Upper lobe of right lung (tissue), 1 donor: ENCODE measurements around the gene PLA2G3. TPM values are rescaled to one million over a fixed set of nuclear protein-coding genes. Genes with fewer than 3 reads are reported as not detected.
"Not testable (repeated sequence)": the region's sequence is repeated elsewhere in the genome, so short reads cannot be mapped to it uniquely, and the experiment has no call there.

Experiments
- ATAC-seq: fragments of 200-7000 bp; cut with Tn5 transposase; one replicate; pipeline ENCODE4 v1.9.1; 2020; ENCODE audit warnings: mild to moderate bottlenecking, moderate library complexity
- DNase-seq: peaks from one replicate; pipeline ENCODE4 v3.0.0-alpha.2; 2020
- H3K27ac ChIP-seq: fragments of 200-600 bp; one replicate; pipeline ENCODE4 v1.8.0; 2022
- H3K27me3 ChIP-seq: fragments of 200-600 bp; one replicate; pipeline ENCODE4 v1.8.0; 2022; ENCODE audit warnings: mild to moderate bottlenecking
- H3K36me3 ChIP-seq: fragments of 200-600 bp; one replicate; pipeline ENCODE4 v1.8.0; 2022
- H3K4me1 ChIP-seq: fragments of 200-600 bp; one replicate; pipeline ENCODE4 v1.8.0; 2022
- H3K4me3 ChIP-seq: fragments of 200-600 bp; one replicate; pipeline ENCODE4 v1.8.0; 2022; ENCODE audit warnings: mild to moderate bottlenecking
- H3K9me3 ChIP-seq: fragments of 200-600 bp; one replicate; pipeline ENCODE4 v1.8.0; 2022
- intact Hi-C: fragments of 100-400 bp; cut with DNase I; formaldehyde crosslinking; loops from one replicate; pipeline ENCODE4 v1.11.0; 2022
- total RNA-seq: library from RNA; stranded (reverse); fragmentation: NEBNext Ultra II Directional; extraction: Animal tissue kit (Norgen Biotek cat#: 25700); gene quantifications from one replicate; pipeline ENCODE4 v1.2.1, GENCODE V29; 2021
- TF ChIP-seq, protein P1 (sequence below): fragments of 200-600 bp; IDR thresholded peaks from one replicate; pipeline ENCODE4 v1.8.0; 2022; ENCODE audit warnings: antibody characterized with exemption
- donor health status: DM: no; HTN: yes; CAD: no; lungs with severe emphysema.

The PLA2G3 gene
- total RNA-seq, 1 donor from 2014 or later, result 6.9 TPM

DNA sequence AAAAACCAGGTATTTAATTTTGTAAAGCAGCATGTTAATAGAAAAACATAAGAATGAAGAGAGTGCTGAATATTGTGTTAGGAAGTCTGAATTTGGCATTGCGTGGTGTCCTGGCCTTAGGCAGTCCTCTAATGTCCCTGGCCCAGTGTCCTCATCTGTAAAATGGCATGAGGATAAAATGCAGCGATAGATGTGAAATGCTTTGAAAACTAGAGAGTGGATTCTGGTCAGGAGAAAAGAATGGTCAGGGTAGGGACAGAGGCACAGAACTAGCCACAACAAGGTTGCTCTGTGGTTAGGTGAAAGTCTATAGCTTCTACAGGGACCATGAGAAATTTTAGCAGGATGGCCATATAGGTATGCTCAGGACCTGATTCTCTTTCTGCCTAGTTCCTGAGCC is 38.6 kb upstream of the PLA2G3 start:
- Histone ChIP-seq H3K4me1 (peaks cover 3% of the 10 kb centered on the region), H3K4me3 (no peak overlapping the region), H3K36me3 (peaks cover 30% of the 10 kb centered on the region), H3K27me3 (no peaks in the 10 kb centered on the region), H3K27ac (no peak overlapping the region), H3K9me3 (no peaks in the 10 kb centered on the region)
- ATAC-seq (no peak), DNase-seq (no peak)
- intact Hi-C loops, result no loop called here
- TF ChIP-seq, protein P1, sequence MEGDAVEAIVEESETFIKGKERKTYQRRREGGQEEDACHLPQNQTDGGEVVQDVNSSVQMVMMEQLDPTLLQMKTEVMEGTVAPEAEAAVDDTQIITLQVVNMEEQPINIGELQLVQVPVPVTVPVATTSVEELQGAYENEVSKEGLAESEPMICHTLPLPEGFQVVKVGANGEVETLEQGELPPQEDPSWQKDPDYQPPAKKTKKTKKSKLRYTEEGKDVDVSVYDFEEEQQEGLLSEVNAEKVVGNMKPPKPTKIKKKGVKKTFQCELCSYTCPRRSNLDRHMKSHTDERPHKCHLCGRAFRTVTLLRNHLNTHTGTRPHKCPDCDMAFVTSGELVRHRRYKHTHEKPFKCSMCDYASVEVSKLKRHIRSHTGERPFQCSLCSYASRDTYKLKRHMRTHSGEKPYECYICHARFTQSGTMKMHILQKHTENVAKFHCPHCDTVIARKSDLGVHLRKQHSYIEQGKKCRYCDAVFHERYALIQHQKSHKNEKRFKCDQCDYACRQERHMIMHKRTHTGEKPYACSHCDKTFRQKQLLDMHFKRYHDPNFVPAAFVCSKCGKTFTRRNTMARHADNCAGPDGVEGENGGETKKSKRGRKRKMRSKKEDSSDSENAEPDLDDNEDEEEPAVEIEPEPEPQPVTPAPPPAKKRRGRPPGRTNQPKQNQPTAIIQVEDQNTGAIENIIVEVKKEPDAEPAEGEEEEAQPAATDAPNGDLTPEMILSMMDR, result no peak

DNA sequence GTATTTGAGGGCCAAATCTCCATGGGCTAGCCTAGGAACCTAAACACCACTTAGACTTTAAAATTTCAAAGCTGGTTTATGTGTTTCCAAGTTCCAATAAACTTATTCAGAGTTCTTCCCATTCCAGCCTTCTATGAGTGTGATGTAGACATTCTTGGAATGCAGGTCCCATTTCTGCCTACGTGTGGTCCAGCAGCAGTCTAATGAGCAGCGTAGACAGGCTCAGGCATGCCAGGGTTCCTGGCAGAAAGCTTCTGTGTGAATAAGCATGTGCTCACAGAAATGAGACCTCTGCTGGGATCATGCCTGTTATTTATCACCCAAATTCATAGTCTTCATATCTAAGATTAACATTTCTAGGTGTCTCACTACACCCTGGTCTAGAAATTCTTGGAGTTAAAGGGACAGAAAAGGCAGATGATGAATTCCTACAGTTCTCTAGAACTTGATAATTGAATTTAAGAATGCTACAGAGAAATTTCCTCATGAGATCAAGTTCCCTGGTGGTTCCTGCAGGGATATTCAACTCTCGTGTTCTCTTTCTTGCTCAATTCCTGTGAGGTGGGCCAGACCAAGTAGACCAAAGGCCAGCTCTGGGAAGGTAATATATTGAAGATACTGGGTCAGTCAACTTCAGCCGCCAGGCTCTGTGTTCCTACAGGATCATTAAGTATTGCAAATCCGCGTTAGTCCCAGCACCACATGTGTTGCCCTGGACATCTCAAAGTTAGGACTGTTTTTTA is 37.3 kb upstream of the PLA2G3 start:
- TF ChIP-seq, protein P1, result no peak
- H3K27me3 ChIP-seq, result no peaks in the 10 kb centered on the region
- peaks cover 13% of the 10 kb centered on the region for H3K4me1 ChIP-seq
- DNase-seq (no peak), ATAC-seq (peak; percentile 78)
- peaks cover 25% of the 10 kb centered on the region for H3K36me3 ChIP-seq
- H3K9me3 ChIP-seq, result no peaks in the 10 kb centered on the region
- no peak overlapping the region for H3K27ac ChIP-seq
- no peak overlapping the region for H3K4me3 ChIP-seq
- intact Hi-C loops, result no loop called here

DNA sequence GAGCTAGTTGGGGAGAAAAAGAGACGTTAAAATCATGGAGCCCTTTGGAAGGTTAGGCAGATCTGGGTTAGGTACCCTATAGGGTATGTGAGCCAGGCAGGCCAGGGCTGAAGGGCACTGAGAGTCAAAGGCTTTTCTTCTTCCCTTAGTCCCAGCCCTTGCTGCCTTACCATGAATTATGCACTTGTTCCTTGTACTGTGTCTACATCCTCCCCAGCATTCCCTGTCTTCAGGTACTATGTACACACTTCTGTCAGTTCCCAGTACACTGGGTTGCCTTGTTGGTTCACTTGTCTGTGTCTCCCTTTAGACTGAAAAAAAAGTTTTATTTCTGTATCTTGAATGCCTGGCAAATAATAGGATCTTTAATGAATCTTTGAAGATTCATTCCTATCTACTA is 36.6 kb upstream of the PLA2G3 start:
- Histone ChIP-seq H3K27ac (no peak overlapping the region), H3K36me3 (peaks cover 21% of the 10 kb centered on the region), H3K27me3 (no peaks in the 10 kb centered on the region), H3K4me3 (no peak overlapping the region), H3K4me1 (peaks cover 19% of the 10 kb centered on the region), H3K9me3 (no peaks in the 10 kb centered on the region)
- peak; percentile 29 for ATAC-seq
- TF ChIP-seq, protein P1, result no peak
- DNase-seq, result no peak
- intact Hi-C loops, result no loop called here

DNA sequence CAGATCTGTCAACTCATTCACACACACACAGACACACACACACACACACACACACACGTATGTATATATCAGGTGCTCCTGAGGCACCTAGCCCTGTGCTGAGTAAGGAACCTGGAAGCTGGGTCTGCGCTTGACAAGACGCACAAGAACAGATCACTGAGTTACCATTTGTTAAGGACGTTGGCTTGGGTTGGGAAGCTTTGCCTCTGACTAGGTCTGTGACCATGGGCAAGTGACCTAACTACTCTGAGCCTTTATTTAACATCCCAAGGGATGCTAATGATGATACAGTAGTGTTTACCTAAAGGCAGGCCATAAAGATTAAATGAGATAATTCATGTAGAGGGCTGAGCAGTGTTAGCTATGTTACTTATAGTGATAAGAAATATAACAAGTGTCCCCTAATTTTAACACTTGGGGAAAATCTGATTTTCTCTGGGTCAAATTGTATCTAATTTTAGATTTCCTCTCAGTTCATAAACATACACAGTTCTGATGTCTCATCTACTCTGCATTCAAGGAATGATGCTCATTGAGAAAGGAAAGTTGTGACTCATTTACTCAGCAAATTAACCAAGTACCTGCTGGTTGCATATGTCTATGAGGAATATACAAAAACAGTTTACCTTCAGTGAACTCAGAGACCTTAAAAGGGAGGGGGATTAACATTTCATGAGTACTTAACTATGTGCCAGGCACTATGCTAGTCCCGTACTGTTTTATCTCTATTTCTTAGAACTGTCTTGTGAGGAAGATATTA is 33.3 kb upstream of the PLA2G3 start:
- intact Hi-C loops, result no loop called here
- Histone ChIP-seq H3K9me3 (no peaks in the 10 kb centered on the region), H3K27ac (no peak overlapping the region), H3K27me3 (no peaks in the 10 kb centered on the region), H3K4me3 (no peak overlapping the region), H3K4me1 (peaks cover 27% of the 10 kb centered on the region), H3K36me3 (peaks cover 20% of the 10 kb centered on the region)
- DNase-seq (no peak), ATAC-seq (no peak)
- TF ChIP-seq, protein P1, result no peak

DNA sequence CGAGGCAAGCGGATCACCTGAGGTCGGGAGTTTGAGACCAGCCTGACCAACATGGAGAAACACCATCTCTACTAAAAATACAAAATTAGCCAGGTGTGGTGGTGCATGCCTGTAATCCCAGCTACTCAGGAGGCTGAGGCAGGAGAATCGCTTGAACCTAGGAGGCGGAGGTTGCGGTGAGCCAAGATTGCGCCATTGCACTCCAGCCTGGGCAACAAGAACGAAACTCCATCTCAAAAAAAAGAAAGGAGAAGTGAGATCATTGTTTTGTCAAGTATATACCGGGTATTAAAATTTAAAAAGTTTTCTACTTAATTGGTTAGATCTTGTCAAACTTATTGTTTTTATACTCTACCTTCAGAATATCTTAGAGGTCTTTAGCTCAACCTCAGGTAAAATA is 31.4 kb upstream of the PLA2G3 start:
- H3K27ac ChIP-seq, intact Hi-C loops: not testable (repeated sequence)
- H3K4me1 ChIP-seq, result peaks cover 33% of the 10 kb centered on the region

DNA sequence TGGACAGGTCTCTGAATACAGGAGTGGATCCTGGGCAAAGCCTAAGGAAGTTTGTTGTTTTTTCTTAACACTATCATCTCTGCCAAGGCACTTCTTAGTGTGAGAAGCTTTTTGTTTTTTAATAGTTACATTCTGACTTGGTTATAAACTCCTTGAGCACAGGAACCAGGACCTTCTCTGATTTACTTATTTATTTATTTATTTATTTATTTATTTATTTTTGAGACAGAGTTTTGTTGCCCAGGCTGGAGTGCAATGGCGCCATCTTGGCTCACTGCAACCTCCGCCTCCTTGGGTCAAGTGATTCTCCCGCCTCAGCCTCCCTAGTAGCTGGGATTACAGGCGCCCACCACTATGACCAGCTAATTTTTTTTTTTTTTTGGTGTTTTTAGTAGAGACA is 30.7 kb upstream of the PLA2G3 start:
- no peak for DNase-seq
- Histone ChIP-seq H3K4me3 (no peak overlapping the region), H3K9me3 (no peaks in the 10 kb centered on the region), H3K36me3 (peaks cover 8% of the 10 kb centered on the region), H3K27me3 (no peaks in the 10 kb centered on the region), H3K4me1 (peaks cover 33% of the 10 kb centered on the region), H3K27ac (no peak overlapping the region)
- ATAC-seq, result no peak
- intact Hi-C loops, result no loop called here
- TF ChIP-seq, protein P1, result no peak

More for the DNA sequence above, 31.4 kb upstream of the PLA2G3 start:
- ATAC-seq, H3K36me3 ChIP-seq, H3K9me3 ChIP-seq, H3K4me3 ChIP-seq, DNase-seq, H3K27me3 ChIP-seq: not testable (repeated sequence)
